ENCODE measurements around the gene HOXA11.

The HOXA11 gene

GRCh38 chr7:27169658-27170425, 15.2 kb downstream of the HOXA11 start:
- DNase-seq (ENCODE audit: low read depth) = no peak

- DNase-seq (ENCODE audit: low read depth) = no peak
Measured at GRCh38 chr7:27168265-27168947, 16.6 kb downstream of the HOXA11 start.

GRCh38 chr7:27167916-27168264, 17.1 kb downstream of the HOXA11 start:
- no peak for DNase-seq (ENCODE audit: low read depth)

- DNase-seq (ENCODE audit: low read depth) = no peak
Measured at GRCh38 chr7:27166531-27167505, 18.2 kb downstream of the HOXA11 start.

- no peak for DNase-seq (ENCODE audit: low read depth)
Measured at GRCh38 chr7:27165996-27166530, 19.0 kb downstream of the HOXA11 start.

- no peak for DNase-seq (ENCODE audit: low read depth)
Measured at GRCh38 chr7:27165089-27165995, 19.7 kb downstream of the HOXA11 start, which contains the start of gene HOXA9. HOXA9 (minus strand) TSS chr7:27165537; CDS start chr7:27165457, 80 bp downstream.

- DNase-seq (ENCODE audit: low read depth) = no peak
Measured at GRCh38 chr7:27164367-27165088, 20.5 kb downstream of the HOXA11 start.

GRCh38 chr7:27164045-27164366, 21.0 kb downstream of the HOXA11 start:
- no peak for DNase-seq (ENCODE audit: low read depth)

GRCh38 chr7:27163288-27164044, 21.6 kb downstream of the HOXA11 start:
- no peak for DNase-seq (ENCODE audit: low read depth)

- DNase-seq (ENCODE audit: low read depth) = no peak
Measured at GRCh38 chr7:27162561-27163287, 22.3 kb downstream of the HOXA11 start.

- no peak for DNase-seq (ENCODE audit: low read depth)
Measured at GRCh38 chr7:27161721-27162560, 23.1 kb downstream of the HOXA11 start.

- DNase-seq (ENCODE audit: low read depth) = no peak
Measured at GRCh38 chr7:27161214-27161720, 23.8 kb downstream of the HOXA11 start.

- peak; percentile 65 for DNase-seq (ENCODE audit: low read depth)
Measured at GRCh38 chr7:27160546-27161213, 24.4 kb downstream of the HOXA11 start.

- DNase-seq (ENCODE audit: low read depth) = no peak
Measured at GRCh38 chr7:27160145-27160545, 24.9 kb downstream of the HOXA11 start.

GRCh38 chr7:27159266-27160144, 25.5 kb downstream of the HOXA11 start:
- DNase-seq (ENCODE audit: low read depth) = no peak
